ENCODE results near the gene CYSRT1. TPM values are rescaled to one million over a fixed set of nuclear protein-coding genes. Genes with fewer than 3 reads are reported as not detected.

The CYSRT1 gene
- total RNA-seq, 1 donor from 2014 or later, result 1.3 TPM

DNA sequence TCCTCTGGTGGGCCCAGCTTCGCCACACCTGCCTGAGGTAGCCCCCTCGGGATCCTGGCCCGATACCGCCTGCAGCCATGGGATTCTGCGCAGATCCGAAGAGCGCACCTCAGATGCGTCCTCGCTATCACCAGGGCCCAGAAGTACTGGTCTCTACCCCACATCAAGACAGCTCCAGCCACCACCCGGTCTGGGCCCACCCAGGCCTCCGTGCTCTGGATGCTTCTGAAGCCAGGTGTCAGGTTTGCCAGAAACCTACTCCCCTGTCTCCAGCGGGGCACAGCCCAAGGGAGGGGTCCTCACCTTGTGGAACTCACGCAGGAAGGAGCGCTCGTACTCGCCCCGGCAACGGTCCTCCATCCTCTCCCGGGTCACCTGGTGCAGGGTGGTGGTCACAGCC lies 39.1 kb upstream of the CYSRT1 start:
- Mint-ChIP-seq H3K36me3 (ENCODE audit: low read depth, unreplicated experiment) (peaks cover 10% of the 10 kb centered on the region), H3K4me3 (ENCODE audit: unreplicated experiment) (no peak overlapping the region), H3K9me3 (ENCODE audit: unreplicated experiment) (no peaks in the 10 kb centered on the region), H3K4me1 (ENCODE audit: low read depth, unreplicated experiment) (peaks cover 16% of the 10 kb centered on the region), H3K27me3 (ENCODE audit: low read depth, unreplicated experiment) (no peaks in the 10 kb centered on the region), H3K27ac (ENCODE audit: unreplicated experiment) (no peak overlapping the region)
- H3K79me2 ChIP-seq (ENCODE audit: insufficient read depth, low read length), result peaks cover 55% of the 10 kb centered on the region
- no peak overlapping the region for H3K9ac ChIP-seq (ENCODE audit: low read length)
- no peak overlapping the region for H3K4me3 ChIP-seq (ENCODE audit: insufficient read depth, low read depth, low read length)
- no peak overlapping the region for H2AFZ ChIP-seq (ENCODE audit: low read depth, low read length)
- TF ChIP-seq, protein P1, sequence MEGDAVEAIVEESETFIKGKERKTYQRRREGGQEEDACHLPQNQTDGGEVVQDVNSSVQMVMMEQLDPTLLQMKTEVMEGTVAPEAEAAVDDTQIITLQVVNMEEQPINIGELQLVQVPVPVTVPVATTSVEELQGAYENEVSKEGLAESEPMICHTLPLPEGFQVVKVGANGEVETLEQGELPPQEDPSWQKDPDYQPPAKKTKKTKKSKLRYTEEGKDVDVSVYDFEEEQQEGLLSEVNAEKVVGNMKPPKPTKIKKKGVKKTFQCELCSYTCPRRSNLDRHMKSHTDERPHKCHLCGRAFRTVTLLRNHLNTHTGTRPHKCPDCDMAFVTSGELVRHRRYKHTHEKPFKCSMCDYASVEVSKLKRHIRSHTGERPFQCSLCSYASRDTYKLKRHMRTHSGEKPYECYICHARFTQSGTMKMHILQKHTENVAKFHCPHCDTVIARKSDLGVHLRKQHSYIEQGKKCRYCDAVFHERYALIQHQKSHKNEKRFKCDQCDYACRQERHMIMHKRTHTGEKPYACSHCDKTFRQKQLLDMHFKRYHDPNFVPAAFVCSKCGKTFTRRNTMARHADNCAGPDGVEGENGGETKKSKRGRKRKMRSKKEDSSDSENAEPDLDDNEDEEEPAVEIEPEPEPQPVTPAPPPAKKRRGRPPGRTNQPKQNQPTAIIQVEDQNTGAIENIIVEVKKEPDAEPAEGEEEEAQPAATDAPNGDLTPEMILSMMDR (IDR thresholded peaks at IDR 0.05; ENCODE audit: insufficient read depth, low read depth, low read length), result no peak
- TF ChIP-seq EZH2 (IDR thresholded peaks at IDR 0.05; ENCODE audit: insufficient read depth, low read length), result no peak
- H3K4me2 ChIP-seq (ENCODE audit: low read length), result no peak overlapping the region
- peaks cover 46% of the 10 kb centered on the region for H4K20me1 ChIP-seq (ENCODE audit: insufficient read depth, low read length)
- DNase-seq (ENCODE audit: low read depth), result no peak
- H3K4me1 ChIP-seq (ENCODE audit: insufficient read depth, low read length), result peaks cover 19% of the 10 kb centered on the region
- no peaks in the 10 kb centered on the region for H3K27me3 ChIP-seq (ENCODE audit: insufficient read depth, low read length)
- no peak for FAIRE-seq
- no peak overlapping the region for H3K27ac ChIP-seq (ENCODE audit: low read depth, low read length)
- H3K36me3 ChIP-seq (ENCODE audit: insufficient read depth, low read length), result peaks cover 3% of the 10 kb centered on the region
- H3K9me3 ChIP-seq (ENCODE audit: insufficient read depth, low read depth, low read length), result no peaks in the 10 kb centered on the region

DNA sequence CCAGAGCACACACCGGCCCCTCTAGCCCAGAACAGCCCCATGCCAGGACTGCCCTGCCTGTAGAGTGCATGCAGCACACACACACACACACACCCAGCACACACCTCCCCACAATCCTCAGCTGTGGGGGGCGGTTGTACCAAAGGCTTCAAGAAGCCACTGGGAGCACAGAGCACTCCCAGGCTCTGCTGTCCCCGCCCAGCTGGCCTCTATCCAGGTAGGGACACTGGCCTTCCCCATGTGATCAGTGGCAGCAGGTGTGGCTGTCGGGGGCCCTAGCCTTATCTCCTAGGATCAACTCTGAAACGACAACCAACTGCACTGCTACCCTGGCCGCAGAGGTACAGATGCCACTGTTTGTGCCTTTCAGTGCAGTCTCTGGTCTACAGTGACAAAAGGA lies 38.6 kb upstream of the CYSRT1 start:
- Mint-ChIP-seq H3K4me3 (ENCODE audit: unreplicated experiment) (peak overlapping the region; percentile 94), H3K27me3 (ENCODE audit: low read depth, unreplicated experiment) (no peaks in the 10 kb centered on the region), H3K9me3 (ENCODE audit: unreplicated experiment) (no peaks in the 10 kb centered on the region), H3K27ac (ENCODE audit: unreplicated experiment) (peak overlapping the region; percentile 12), H3K4me1 (ENCODE audit: low read depth, unreplicated experiment) (peaks cover 16% of the 10 kb centered on the region), H3K36me3 (ENCODE audit: low read depth, unreplicated experiment) (peaks cover 10% of the 10 kb centered on the region)
- H3K36me3 ChIP-seq (ENCODE audit: insufficient read depth, low read length), result peaks cover 3% of the 10 kb centered on the region
- no peak overlapping the region for H3K9ac ChIP-seq (ENCODE audit: low read length)
- H2AFZ ChIP-seq (ENCODE audit: low read depth, low read length), result no peak overlapping the region
- H3K79me2 ChIP-seq (ENCODE audit: insufficient read depth, low read length), result peaks cover 60% of the 10 kb centered on the region
- peaks cover 50% of the 10 kb centered on the region for H4K20me1 ChIP-seq (ENCODE audit: insufficient read depth, low read length)
- DNase-seq (ENCODE audit: low read depth) (no peak), FAIRE-seq (no peak)
- H3K27me3 ChIP-seq (ENCODE audit: insufficient read depth, low read length), result no peaks in the 10 kb centered on the region
- H3K9me3 ChIP-seq (ENCODE audit: insufficient read depth, low read depth, low read length), result no peaks in the 10 kb centered on the region
- TF ChIP-seq, protein P1 (IDR thresholded peaks at IDR 0.05; ENCODE audit: insufficient read depth, low read depth, low read length), result no peak
- no peak for TF ChIP-seq EZH2 (IDR thresholded peaks at IDR 0.05; ENCODE audit: insufficient read depth, low read length)
- peak overlapping the region; percentile 99 for H3K4me2 ChIP-seq (ENCODE audit: low read length)
- no peak overlapping the region for H3K4me3 ChIP-seq (ENCODE audit: insufficient read depth, low read depth, low read length)
- H3K27ac ChIP-seq (ENCODE audit: low read depth, low read length), result no peak overlapping the region
- H3K4me1 ChIP-seq (ENCODE audit: insufficient read depth, low read length), result peaks cover 19% of the 10 kb centered on the region

DNA sequence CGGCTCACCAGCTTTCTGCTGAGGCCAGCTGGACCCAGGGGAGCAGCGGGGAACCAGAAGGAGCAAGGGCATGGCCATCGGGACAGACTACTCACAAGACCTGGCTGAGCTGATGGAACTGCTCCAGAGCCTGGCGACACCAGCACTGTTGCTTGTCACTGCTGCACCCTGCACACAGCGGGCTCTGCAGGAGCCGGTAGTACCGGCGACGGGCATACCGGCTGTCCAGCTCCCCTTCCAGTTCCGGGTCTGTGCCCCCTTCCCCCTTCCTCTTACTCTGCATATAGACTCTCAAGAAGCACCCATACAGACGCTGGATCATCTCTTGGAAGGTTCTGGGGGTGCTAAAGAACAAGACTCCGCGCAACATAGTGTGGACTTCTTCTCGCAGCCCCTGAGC lies 37.6 kb upstream of the CYSRT1 start:
- Mint-ChIP-seq H3K27ac (ENCODE audit: unreplicated experiment) (peak overlapping the region; percentile 69), H3K9me3 (ENCODE audit: unreplicated experiment) (no peaks in the 10 kb centered on the region), H3K4me3 (ENCODE audit: unreplicated experiment) (peak overlapping the region; percentile 94), H3K27me3 (ENCODE audit: low read depth, unreplicated experiment) (no peaks in the 10 kb centered on the region), H3K36me3 (ENCODE audit: low read depth, unreplicated experiment) (peaks cover 7% of the 10 kb centered on the region), H3K4me1 (ENCODE audit: low read depth, unreplicated experiment) (peaks cover 16% of the 10 kb centered on the region)
- H3K4me2 ChIP-seq (ENCODE audit: low read length), result peak overlapping the region; percentile 99
- FAIRE-seq (no peak), DNase-seq (ENCODE audit: low read depth) (no peak)
- no peaks in the 10 kb centered on the region for H3K27me3 ChIP-seq (ENCODE audit: insufficient read depth, low read length)
- peaks cover 56% of the 10 kb centered on the region for H4K20me1 ChIP-seq (ENCODE audit: insufficient read depth, low read length)
- peak overlapping the region; percentile 93 for H3K9ac ChIP-seq (ENCODE audit: low read length)
- TF ChIP-seq, protein P1 (IDR thresholded peaks at IDR 0.05; ENCODE audit: insufficient read depth, low read depth, low read length), result no peak
- peaks cover 68% of the 10 kb centered on the region for H3K79me2 ChIP-seq (ENCODE audit: insufficient read depth, low read length)
- no peaks in the 10 kb centered on the region for H3K9me3 ChIP-seq (ENCODE audit: insufficient read depth, low read depth, low read length)
- H3K36me3 ChIP-seq (ENCODE audit: insufficient read depth, low read length), result peaks cover 3% of the 10 kb centered on the region
- peaks cover 19% of the 10 kb centered on the region for H3K4me1 ChIP-seq (ENCODE audit: insufficient read depth, low read length)
- peak overlapping the region; percentile 94 for H3K4me3 ChIP-seq (ENCODE audit: insufficient read depth, low read depth, low read length)
- no peak overlapping the region for H2AFZ ChIP-seq (ENCODE audit: low read depth, low read length)
- no peak overlapping the region for H3K27ac ChIP-seq (ENCODE audit: low read depth, low read length)
